A549 (cell line): ENCODE data around the gene PAM. TPM values are rescaled to one million over a fixed set of nuclear protein-coding genes. Genes with fewer than 3 reads are reported as not detected.

Source experiments
- ATAC-seq, 2 experiments: fragments of 200-7000 bp in 1 of 2; fragments of >200 bp in 1 of 2; cut with Nextera tagmentation in 1 of 2; cut with Tn5 transposase in 1 of 2; 3 replicates each; pipeline versions ENCODE4 v1.8.0 to v1.9.1; 2018 to 2020; ENCODE audit warnings: mild to moderate bottlenecking in 1 of 2, moderate library complexity in 1 of 2
- CTCF ChIA-PET: fragments of 300-600 bp; sonication (Branson Sonifier 250); formaldehyde crosslinking; extraction: SDS; loops from one replicate; lab custom pipeline; 2021; ENCODE audit warnings: antibody characterized with exemption, inconsistent platforms; lab: Yijun Ruan, JAX
- POLR2A ChIA-PET: fragments of 350-600 bp; formaldehyde crosslinking; extraction: SDS; loops from one replicate; lab custom pipeline; 2021; ENCODE audit warnings: antibody characterized with exemption, inconsistent platforms; lab: Yijun Ruan, JAX
- DNase-seq, 2 experiments: peaks; one replicate each; pipeline versions ENCODE4 v3.0.0 to v3.0.0-alpha.2; 2011 to 2016; ENCODE audit warnings: low read depth in 1 of 2, low spot score in 1 of 2
- FAIRE-seq: peaks from 2 replicates; lab custom pipeline; 2011; peaks lifted over from hg19 to GRCh38; lab: Jason Lieb, UNC
- H3K27ac ChIP-seq, 2 experiments: fragments of >200 bp; sonication (Bioruptor Twin); formaldehyde crosslinking; 3 replicates each; pipeline ENCODE4 v1.5.1; 2016 to 2017
- H3K4me1 ChIP-seq: fragments of >200 bp; sonication (Bioruptor Twin); formaldehyde crosslinking; 3 replicates; pipeline ENCODE4 v1.6.1; 2016
- H3K4me2 ChIP-seq: fragments of >200 bp; sonication (Bioruptor Twin); formaldehyde crosslinking; 3 replicates; pipeline ENCODE4 v1.6.1; 2016
- H3K4me3 ChIP-seq: fragments of >200 bp; sonication (Bioruptor Twin); formaldehyde crosslinking; 3 replicates; pipeline ENCODE4 v1.5.1; 2016
- H3K9me3 ChIP-seq: fragments of >200 bp; sonication (Bioruptor Twin); formaldehyde crosslinking; 3 replicates; pipeline ENCODE4 v1.6.1; 2016
- CBX8 ChIP-seq: fragments of 200-600 bp; sonication (generic); IDR thresholded peaks from 2 replicates; pipeline ENCODE4 v1.6.1; 2016
- CHD2 ChIP-seq: fragments of 150-350 bp; IDR thresholded peaks from 2 replicates; pipeline ENCODE4 v1.6.1; 2014; ENCODE audit warnings: low read length; ENCODE audit not compliant: partially characterized antibody
- E2F6 ChIP-seq: IDR thresholded peaks from 2 replicates; pipeline ENCODE4 v1.6.1; 2012; ENCODE audit warnings: low read depth, borderline replicate concordance
- EHF ChIP-seq: fragments of 250-450 bp; sonication (Bioruptor Pico); IDR thresholded peaks from 2 replicates; pipeline ENCODE4 v1.5.0; 2020; ENCODE audit warnings: mild to moderate bottlenecking
- EP300 ChIP-seq, 2 experiments: fragments of >200 bp; sonication (Bioruptor Twin); formaldehyde crosslinking; IDR thresholded peaks; 2 replicates in 1 of 2; 3 replicates in 1 of 2; pipeline ENCODE4 v1.6.1; 2016 to 2017
- FOSL2 ChIP-seq, 2 experiments: fragments of 450-650 bp in 1 of 2; fragments of >200 bp in 1 of 2; sonication (Bioruptor Twin) in 1 of 2; formaldehyde crosslinking; IDR thresholded peaks; 2 replicates each; pipeline versions ENCODE4 v1.5.0 to v1.6.1; 2016 to 2020; ENCODE audit warnings: mild to moderate bottlenecking in 1 of 2, moderate library complexity in 1 of 2
- HES2 ChIP-seq: fragments of >200 bp; sonication (Bioruptor Twin); formaldehyde crosslinking; IDR thresholded peaks from 2 replicates; pipeline ENCODE4 v1.6.1; 2016
- HEYL ChIP-seq: fragments of 250-450 bp; sonication (Bioruptor Pico); IDR thresholded peaks from 2 replicates; pipeline ENCODE4 v1.8.0; 2021; ENCODE audit warnings: mild to moderate bottlenecking, moderate library complexity
- MAFK ChIP-seq: fragments of 450-650 bp; IDR thresholded peaks from 2 replicates; pipeline ENCODE4 v1.6.1; 2014; ENCODE audit not compliant: partially characterized antibody
- NFE2L2 ChIP-seq: fragments of 150-350 bp; conservative IDR thresholded peaks from 2 replicates; pipeline ENCODE4 v1.6.1; 2014; ENCODE audit warnings: low read length
- NPAS2 ChIP-seq: fragments of 250-450 bp; sonication (Bioruptor Pico); IDR thresholded peaks from 2 replicates; pipeline ENCODE4 v1.8.0; 2022; ENCODE audit warnings: mild to moderate bottlenecking, moderate library complexity, borderline replicate concordance
- NR3C1 ChIP-seq: fragments of >200 bp; sonication (Bioruptor Twin); formaldehyde crosslinking; IDR thresholded peaks from 3 replicates; pipeline ENCODE4 v1.6.1; 2017
- PHF8 ChIP-seq: fragments of 200-600 bp; sonication (generic); IDR thresholded peaks from 2 replicates; pipeline ENCODE4 v1.6.1; 2016; ENCODE audit warnings: low read depth, mild to moderate bottlenecking, antibody characterized with exemption, moderate library complexity, borderline replicate concordance
- POLR2A ChIP-seq: IDR thresholded peaks from 2 replicates; pipeline ENCODE4 v1.6.1; 2012; ENCODE audit warnings: mild to moderate bottlenecking, low read length
- POLR2AphosphoS2 ChIP-seq: conservative IDR thresholded peaks from 2 replicates; pipeline ENCODE4 v1.6.1; 2012; ENCODE audit warnings: low read length, improper control_type of control experiment, inconsistent platforms
- RAD21 ChIP-seq, 2 experiments: fragments of >200 bp in 1 of 2; sonication (Bioruptor Twin) in 1 of 2; formaldehyde crosslinking in 1 of 2; IDR thresholded peaks in 1 of 2; conservative IDR thresholded peaks in 1 of 2; 2 replicates in 1 of 2; 3 replicates in 1 of 2; pipeline ENCODE4 v1.6.1; 2012 to 2018; ENCODE audit warnings: inconsistent platforms in 1 of 2
- RARB ChIP-seq: fragments of 250-450 bp; sonication (Bioruptor Pico); IDR thresholded peaks from 2 replicates; pipeline ENCODE4 v1.8.0; 2021; ENCODE audit warnings: mild to moderate bottlenecking, moderate library complexity
- SMC3 ChIP-seq: fragments of >200 bp; sonication (Bioruptor Twin); formaldehyde crosslinking; IDR thresholded peaks from 3 replicates; pipeline ENCODE4 v1.6.1; 2018; ENCODE audit warnings: inconsistent platforms
- USF2 ChIP-seq: fragments of 450-650 bp; IDR thresholded peaks from 2 replicates; pipeline ENCODE4 v1.6.1; 2014; ENCODE audit warnings: antibody characterized with exemption
- ZNF302 ChIP-seq: fragments of 250-450 bp; sonication (Bioruptor Pico); IDR thresholded peaks from 2 replicates; pipeline ENCODE4 v1.9.0; 2021; ENCODE audit warnings: inconsistent platforms, mild to moderate bottlenecking, moderate library complexity
- WGBS: methylation state at CpG from one replicate; pipeline ENCODE4 v1.1.6; 2017; ENCODE audit errors: missing lambda C conversion rate; 5-methylcytosine and 5-hydroxymethylcytosine counted together
- polyA plus RNA-seq, 4 experiments: library from polyadenylated mRNA; depleted of rRNA in 3 of 4; stranded (reverse); fragments of >200 nt; fragmentation: RNase III in 1 of 4; extraction: RNeasy Plus Mini Kit Qiagen cat#74134 plus additional on column Dnase treatment in 1 of 4; gene quantifications; 2 replicates in 3 of 4; 3 replicates in 1 of 4; pipeline ENCODE4 v1.2.3, GENCODE V29; 2011 to 2017

PAM gene
- polyA plus RNA-seq, 2 of the 4 experiments (the other 2 are of a cell fraction): 21.5 to 25.1 TPM

- ChIA-PET POLR2A (no interaction called here), CTCF (no interaction called here)
- H3K4me1 ChIP-seq: no peaks in the 10 kb centered on the region
- TF ChIP-seq MAFK: no peak
- TF ChIP-seq EP300 (IDR thresholded peaks at IDR 0.05): no peak
- no peak for TF ChIP-seq NFE2L2
- TF ChIP-seq POLR2A: no peak
- TF ChIP-seq E2F6: no peak
- no peak for TF ChIP-seq RARB
- no peak for TF ChIP-seq EHF (CRISPR knock-in tag)
- FAIRE-seq (no peak), ATAC-seq (no peak), DNase-seq (no peak)
- no peaks in the 10 kb centered on the region for H3K9me3 ChIP-seq
- no peak overlapping the region for H3K4me3 ChIP-seq
- no peak overlapping the region for H3K4me2 ChIP-seq
- H3K27ac ChIP-seq: no peak overlapping the region
- WGBS: 51% methylated on average over 2 of the region's 2 CpGs
Observed at GRCh38 chr5:102713278-102713677, 41.8 kb upstream of the PAM start.

GRCh38 chr5:102713682-102714231 is 41.3 kb upstream of the PAM start:
- H3K4me1 ChIP-seq: no peaks in the 10 kb centered on the region
- no peak for TF ChIP-seq PHF8
- TF ChIP-seq SMC3: no peak
- TF ChIP-seq USF2: no peak
- no peak for TF ChIP-seq POLR2AphosphoS2
- TF ChIP-seq HEYL (CRISPR knock-in tag): no peak
- no peak for TF ChIP-seq CHD2
- TF ChIP-seq E2F6: no peak
- no peak for TF ChIP-seq NR3C1
- TF ChIP-seq, all 56 proteins: peak for 0
- DNase-seq: no peak
- no peak overlapping the region for H3K27ac ChIP-seq
- no peaks in the 10 kb centered on the region for H3K9me3 ChIP-seq
- no peak overlapping the region for H3K4me3 ChIP-seq
- ChIA-PET CTCF (no interaction called here), POLR2A (no interaction called here)
- WGBS: 71% methylated on average over 6 of the region's 6 CpGs
- ATAC-seq: no peak
- no peak for FAIRE-seq
- H3K4me2 ChIP-seq: no peak overlapping the region

- no peak overlapping the region for H3K4me2 ChIP-seq
- no peak; a peak in 1 of 6 replicates for ATAC-seq
- 18% methylated on average over 4 of the region's 4 CpGs for WGBS
- H3K4me1 ChIP-seq: no peaks in the 10 kb centered on the region
- no peak for FAIRE-seq
- ChIA-PET CTCF (interaction anchor here (0.6 to 1.7 kb wide), 2 partner anchors 10 to 85 kb away, joined by 4 to 5 read pairs; no protein-coding TSS in a partner anchor), POLR2A (no interaction called here)
- H3K4me3 ChIP-seq: no peak overlapping the region
- DNase-seq: no peak
- no peak for TF ChIP-seq RAD21 (conservative IDR thresholded peaks at IDR 0.05 in 1 of 2, IDR thresholded peaks at IDR 0.05 in 1 of 2)
- TF ChIP-seq ZNF302 (CRISPR knock-in tag): no peak
- no peak for TF ChIP-seq NPAS2
- no peak for TF ChIP-seq HES2
- TF ChIP-seq FOSL2 (IDR thresholded peaks at IDR 0.05): no peak
- TF ChIP-seq FOSL2 (CRISPR knock-in tag; IDR thresholded peaks at IDR 0.05): peak; percentile 73
- TF ChIP-seq RARB: no peak
- no peak for TF ChIP-seq CHD2
- no peak for TF ChIP-seq CBX8
- no peak for TF ChIP-seq EP300 (IDR thresholded peaks at IDR 0.05)
- H3K27ac ChIP-seq: no peak overlapping the region
- no peaks in the 10 kb centered on the region for H3K9me3 ChIP-seq
Observed at GRCh38 chr5:102715082-102715807, 39.9 kb upstream of the PAM start.
